Ureter (tissue), 1 donor: ENCODE results near the gene TPGS2. TPM values are rescaled to one million over a fixed set of nuclear protein-coding genes. Genes with fewer than 3 reads are reported as not detected.
"Not testable (repeated sequence)": the region's sequence is repeated elsewhere in the genome, so short reads cannot be mapped to it uniquely, and the experiment has no call there.

Experiments
- DNase-seq: peaks from one replicate; pipeline ENCODE4 v3.0.0-alpha.2; 2020; ENCODE audit warnings: low spot score
- total RNA-seq: library from RNA; stranded (reverse); gene quantifications from one replicate; pipeline ENCODE4 v1.2.4, GENCODE V29; 2023
- donor health status: DM: yes; HTN: yes; CAD: no.

TPGS2 gene
- total RNA-seq, 1 donor from 2014 or later = 76.3 TPM

DNA sequence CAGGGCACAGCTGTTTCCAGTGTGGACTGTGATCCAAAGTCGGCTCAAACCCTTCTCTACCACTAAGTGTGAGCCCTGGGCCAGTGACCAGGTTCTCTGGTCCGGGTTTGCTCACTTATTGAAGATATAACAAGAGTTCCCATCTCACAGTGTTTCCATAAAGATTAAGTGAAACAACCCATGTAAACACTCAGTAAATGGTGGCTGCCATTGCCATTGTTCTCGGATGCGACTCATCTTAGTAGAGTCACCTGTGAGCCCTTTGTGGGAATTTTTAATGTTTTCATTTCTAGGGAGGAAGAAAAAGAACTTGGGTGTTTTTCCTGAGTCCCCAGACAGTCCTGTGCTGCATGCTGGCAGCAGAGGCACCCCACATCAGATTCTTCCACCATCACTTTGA lies 53.4 kb downstream of the TPGS2 start:
- DNase-seq = no peak

GRCh38 chr18:36772241-36772723 lies 56.5 kb downstream of the TPGS2 start:
- DNase-seq = no peak

- no peak for DNase-seq
Measured at GRCh38 chr18:36771245-36771644, 57.6 kb downstream of the TPGS2 start.

DNA sequence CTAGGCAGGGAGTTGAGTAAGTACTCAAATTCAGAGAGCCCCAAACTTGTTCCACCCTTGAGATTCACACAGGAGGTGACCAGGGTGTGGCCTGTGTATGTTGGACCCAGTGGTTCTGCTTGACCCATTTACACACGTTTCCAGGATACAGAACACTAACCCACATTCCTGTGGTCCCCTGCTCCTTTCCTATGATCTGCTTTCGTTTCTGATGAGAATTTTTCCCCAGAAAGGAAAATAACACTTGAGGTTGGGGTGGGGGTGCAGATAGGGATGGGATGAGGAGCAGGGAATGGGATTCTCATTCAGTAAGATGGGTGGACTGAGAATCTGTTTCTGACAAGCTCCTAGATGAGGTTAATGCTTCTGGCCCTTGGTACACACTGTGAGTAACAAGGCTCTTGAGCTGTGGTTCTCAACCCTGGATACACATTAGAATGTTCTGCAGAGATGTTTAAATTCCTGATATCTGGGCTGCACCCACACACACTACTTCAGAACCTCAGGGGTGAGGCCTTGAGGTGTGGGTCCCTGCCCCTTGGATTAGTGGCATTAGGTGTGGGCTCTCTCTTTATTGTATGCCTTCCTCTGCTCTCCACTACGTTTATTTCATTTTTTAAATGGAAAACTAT lies 58.4 kb downstream of the TPGS2 start:
- no peak for DNase-seq

DNA sequence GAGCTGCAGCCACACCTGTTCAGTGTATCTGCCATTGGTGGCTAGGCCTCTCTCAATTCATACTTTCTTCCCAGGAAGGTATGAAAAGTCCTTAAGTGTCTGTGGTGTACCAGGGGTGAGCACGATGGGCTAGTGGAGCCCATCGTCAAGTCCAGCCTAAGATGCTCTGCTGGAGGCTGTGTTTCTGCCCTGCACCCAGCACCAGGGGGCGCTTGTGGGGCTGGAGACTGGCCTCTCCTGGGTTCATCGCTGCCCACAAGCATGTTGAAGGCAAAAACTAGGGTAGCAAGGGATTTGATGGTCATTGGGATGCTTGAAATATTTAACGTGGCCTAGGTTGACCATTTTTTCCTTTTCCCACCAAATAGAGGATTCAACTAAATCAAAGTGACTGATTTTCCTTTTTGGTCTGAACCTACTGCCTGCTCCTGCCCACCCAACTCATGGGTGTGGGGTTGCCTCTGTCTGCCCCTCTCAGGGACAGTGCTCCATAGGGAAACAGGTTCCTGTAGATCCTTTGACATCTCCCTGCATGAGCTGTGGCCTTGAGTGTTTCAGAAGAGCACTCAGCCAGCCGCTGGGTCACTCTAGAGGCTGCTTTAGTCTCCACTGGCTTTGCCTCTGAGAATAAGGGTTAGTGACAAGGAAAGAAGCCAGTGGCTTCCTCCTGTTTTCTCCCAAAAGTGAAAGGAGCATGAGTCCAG lies 59.0 kb downstream of the TPGS2 start:
- no peak for DNase-seq

DNA sequence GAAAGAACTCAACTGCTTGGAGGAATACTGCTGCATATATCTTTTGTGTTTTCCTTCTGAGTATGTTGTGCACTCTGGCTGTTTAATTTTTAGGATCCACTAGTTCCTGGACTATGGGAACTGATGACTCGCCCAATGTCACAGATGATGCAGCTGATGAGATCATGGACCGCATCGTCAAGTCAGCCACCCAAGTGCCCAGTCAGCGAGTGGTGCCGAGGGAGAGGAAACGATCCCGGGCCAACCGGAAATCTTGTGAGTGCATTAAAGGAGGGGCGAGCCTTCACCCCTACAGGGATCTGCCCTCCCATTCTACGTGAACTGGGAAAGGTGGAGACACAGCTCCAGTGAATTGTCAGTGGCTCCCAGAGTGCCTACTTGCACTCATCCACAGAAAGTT lies 59.6 kb downstream of the TPGS2 start:
- no peak for DNase-seq

GRCh38 chr18:36766836-36767235 lies 62.0 kb downstream of the TPGS2 start:
- DNase-seq = no peak

GRCh38 chr18:36762965-36763364 lies 65.8 kb downstream of the TPGS2 start:
- not testable (repeated sequence) for DNase-seq

GRCh38 chr18:36762074-36762473 lies 66.7 kb downstream of the TPGS2 start:
- no peak for DNase-seq

- no peak for DNase-seq
Measured at GRCh38 chr18:36761186-36761698, 67.6 kb downstream of the TPGS2 start.

DNA sequence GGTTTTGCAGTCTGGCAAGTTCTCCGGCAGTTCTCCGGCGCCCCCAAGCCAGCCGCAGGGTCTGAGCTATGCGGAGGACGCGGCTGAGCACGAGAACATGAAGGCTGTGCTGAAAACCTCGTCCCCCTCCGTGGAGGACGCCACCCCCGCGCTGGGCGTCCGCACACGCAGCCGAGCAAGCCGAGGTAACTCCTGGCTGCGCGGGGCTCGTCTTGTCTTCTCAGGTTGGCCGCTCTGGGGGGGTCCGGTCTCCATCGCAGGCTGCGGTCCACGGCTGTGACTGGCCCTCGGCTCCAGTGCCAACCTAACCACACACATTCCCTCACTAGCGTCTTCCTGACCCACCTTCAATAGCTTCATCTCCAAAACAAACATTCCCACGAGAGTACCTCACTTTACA lies 68.2 kb downstream of the TPGS2 start:
- DNase-seq = no peak

GRCh38 chr18:36759167-36759776 lies 69.5 kb downstream of the TPGS2 start:
- DNase-seq = no peak

DNA sequence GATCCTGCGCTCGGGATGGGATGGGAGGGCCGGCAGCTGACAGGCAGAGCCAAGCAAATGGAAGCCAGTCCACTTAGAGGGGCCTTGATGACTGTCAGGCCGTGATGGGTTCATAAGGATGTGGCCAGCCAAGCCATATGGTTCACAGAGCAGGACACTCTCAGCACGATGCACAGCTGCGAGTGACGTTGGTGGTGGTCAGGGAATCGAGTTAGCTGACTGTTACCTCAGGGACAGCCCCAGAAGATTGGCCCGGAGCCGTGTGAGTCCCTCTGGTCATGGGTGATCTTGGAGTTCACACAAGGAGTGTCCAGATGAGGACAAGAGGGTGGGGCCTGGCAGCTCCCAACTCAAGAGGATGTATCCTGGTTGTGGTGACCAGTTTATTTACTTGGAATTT lies 70.2 kb downstream of the TPGS2 start:
- no peak for DNase-seq

DNA sequence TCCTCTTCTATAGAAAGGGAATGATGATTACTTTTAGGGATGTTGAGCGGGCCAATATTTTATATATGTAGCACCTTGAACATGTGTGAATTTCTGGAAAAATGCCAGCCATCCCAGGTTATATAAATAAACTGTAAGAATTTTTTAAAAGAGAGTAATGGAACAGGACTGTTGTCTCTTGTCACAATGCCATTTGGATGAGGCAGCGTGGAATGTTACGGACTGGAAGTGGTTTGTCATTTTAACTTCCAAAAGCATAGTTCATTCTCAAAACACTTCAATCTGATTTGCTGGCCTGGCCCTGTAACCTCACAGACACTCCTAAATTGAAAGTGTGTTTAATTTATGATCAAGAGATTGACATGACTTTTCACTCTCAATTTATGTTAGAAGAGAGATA lies 70.8 kb downstream of the TPGS2 start:
- DNase-seq = no peak

GRCh38 chr18:36757081-36757480 lies 71.7 kb downstream of the TPGS2 start:
- DNase-seq = no peak

- no peak for DNase-seq
Measured at GRCh38 chr18:36756242-36756641, 72.6 kb downstream of the TPGS2 start.

DNA sequence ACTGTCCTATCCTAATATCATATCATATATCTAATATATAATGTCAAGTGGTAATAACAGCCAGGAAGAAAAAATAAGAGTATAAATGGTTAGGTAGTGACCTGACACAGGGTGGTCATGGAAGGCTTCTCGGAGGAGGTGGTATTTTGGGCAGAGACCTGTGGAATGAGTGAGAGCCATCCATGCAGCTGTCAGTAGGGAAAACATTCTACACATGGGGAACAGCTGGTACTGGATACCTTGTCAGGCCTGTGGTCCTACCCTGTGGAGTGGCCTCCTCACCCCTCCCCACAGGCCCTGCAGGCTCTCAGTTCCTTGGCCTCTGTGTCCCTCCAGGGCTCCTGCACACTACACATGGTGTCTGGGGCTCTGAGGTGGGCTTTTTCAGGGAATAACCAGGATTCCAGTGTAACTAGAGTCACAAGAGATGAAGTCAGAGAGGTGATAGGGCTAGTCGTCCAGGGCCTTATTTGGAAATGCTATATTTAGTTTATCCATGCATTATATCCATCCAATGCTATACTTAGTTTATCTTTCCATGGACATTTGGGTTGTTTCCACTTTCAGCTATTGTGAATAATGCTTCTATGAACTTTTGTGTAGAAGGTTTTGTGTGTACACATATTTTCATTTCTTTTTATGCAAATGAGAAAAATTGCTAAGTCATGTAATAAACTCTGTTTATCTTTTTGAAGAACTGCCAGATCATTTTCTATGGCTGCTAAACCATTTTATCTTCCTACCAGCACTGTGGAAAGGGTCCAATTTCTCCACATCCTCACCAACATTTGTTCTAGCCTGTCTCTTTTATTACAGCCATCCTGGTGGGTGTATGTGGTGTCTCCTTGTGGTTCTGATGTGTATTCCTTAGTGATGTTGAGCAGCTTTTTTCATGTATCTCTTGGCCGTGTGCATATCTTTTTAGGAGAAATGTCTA lies 75.6 kb downstream of the TPGS2 start:
- DNase-seq = no peak

DNA sequence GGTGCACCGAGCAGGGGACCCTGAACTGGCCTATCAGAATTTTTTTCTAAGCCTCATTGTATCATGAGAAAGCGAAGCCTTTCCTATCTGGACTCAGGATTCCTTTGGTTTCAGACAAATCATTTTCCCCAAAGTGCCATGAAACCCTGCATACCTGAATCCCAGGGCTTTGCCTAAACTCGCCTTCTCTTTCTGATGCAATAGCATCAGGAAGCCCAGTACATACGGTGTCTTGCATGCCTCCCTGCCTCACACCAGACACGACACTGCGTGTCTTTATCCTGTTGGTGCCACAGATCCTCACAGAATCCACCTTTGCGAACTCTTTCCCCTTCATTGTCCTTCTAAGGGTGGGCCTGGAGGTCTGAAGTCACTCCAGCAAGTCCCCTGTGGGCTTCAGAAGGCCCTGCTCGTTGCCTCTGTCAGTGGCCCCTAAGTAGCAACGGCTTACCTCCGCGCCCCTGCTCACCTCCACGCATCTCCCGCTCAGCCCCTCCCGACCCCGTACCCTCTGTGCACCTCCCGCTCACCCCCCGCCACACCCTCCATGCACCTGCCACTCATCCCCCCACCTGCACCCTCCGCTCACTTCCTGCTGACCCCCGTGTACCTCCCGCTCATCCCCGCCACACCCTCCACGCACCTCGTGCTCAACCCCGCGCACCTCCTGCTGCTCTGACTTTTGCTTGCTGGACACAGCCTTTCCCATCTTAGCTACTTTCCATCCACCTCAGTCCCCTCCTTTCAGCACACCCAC lies 83.4 kb downstream of the TPGS2 start:
- DNase-seq = no peak

DNA sequence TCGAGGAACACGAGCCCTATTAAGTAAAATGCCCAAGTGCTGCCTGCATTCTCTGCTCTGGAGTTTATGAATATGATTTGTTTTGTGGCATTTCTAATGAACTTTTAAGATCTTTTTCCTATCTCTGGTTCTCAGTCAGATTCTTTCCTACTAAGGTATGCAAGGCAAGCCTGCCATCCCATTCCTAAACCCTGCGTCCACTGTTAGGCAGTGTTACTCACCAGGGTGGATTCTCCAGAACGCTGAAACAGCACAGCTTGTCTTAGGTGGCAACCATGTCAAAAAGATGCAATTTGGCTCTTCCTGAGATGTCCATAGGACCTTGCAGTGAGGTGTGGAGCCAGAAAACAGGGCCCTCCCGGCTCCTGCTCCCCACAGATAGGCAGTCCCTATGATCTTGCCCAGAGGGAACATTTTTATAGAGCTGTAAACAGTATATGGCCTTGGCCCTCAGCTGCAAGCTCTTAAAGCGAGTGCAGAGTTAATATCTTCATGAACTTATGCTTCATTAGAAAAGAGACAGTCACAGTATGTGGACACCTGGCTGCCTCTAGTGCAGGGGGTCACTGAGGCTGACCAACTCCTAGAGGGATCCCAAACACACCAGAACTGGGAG lies 84.4 kb downstream of the TPGS2 start:
- no peak for DNase-seq
